GM18498 (cell line): Measurements from ENCODE around the gene ORMDL3.

Experiments
- ATAC-seq: cut with Tn5 transposase; IDR thresholded peaks from one replicate; pipeline ENCODE4 v1.9.1; 2021; ENCODE audit warnings: mild to moderate bottlenecking, moderate library complexity; ENCODE audit not compliant: unreplicated experiment

The ORMDL3 gene

GRCh38 chr17:39927101-39927928, at the start of gene ORMDL3, which contains the start of gene LRRC3C:
Gene ORMDL3, minus strand, starts transcription at chr17:39927601. Its CDS starts 3,398 bp downstream, at chr17:39924203.
Gene LRRC3C, plus strand, starts transcription at chr17:39927732. Its CDS starts 13,792 bp downstream, at chr17:39941524.
- peak; percentile 79 for ATAC-seq

GRCh38 chr17:39975801-39976200, 48.4 kb upstream of the ORMDL3 start:
- ATAC-seq: no peak

- ATAC-seq: no peak
These were observed 47.0 kb upstream of the ORMDL3 start for GRCh38 chr17:39974433-39974832.

- ATAC-seq: no peak
These were observed 46.1 kb upstream of the ORMDL3 start for GRCh38 chr17:39973496-39973895.

- no peak for ATAC-seq
These were observed 44.9 kb upstream of the ORMDL3 start for GRCh38 chr17:39972271-39972670.

GRCh38 chr17:39971076-39971603, 43.7 kb upstream of the ORMDL3 start:
- ATAC-seq: no peak

GRCh38 chr17:39970157-39970692, 42.8 kb upstream of the ORMDL3 start:
- no peak for ATAC-seq

- ATAC-seq: no peak
These were observed 42.0 kb upstream of the ORMDL3 start for GRCh38 chr17:39969375-39969774.

- no peak for ATAC-seq
These were observed 41.4 kb upstream of the ORMDL3 start for GRCh38 chr17:39968761-39969160.

- no peak for ATAC-seq
These were observed 39.4 kb upstream of the ORMDL3 start for GRCh38 chr17:39966771-39967170.

- no peak for ATAC-seq
These were observed 37.8 kb upstream of the ORMDL3 start for GRCh38 chr17:39965017-39965699.

- no peak for ATAC-seq
These were observed 36.4 kb upstream of the ORMDL3 start for GRCh38 chr17:39963829-39964228.

GRCh38 chr17:39962642-39963220, 35.3 kb upstream of the ORMDL3 start, which contains the start of gene GSDMA:
Gene GSDMA, plus strand, starts transcription at chr17:39963004. Its CDS starts 2,684 bp downstream, at chr17:39965688.
- no peak for ATAC-seq

GRCh38 chr17:39960524-39961041, 33.2 kb upstream of the ORMDL3 start:
- ATAC-seq: no peak

- no peak for ATAC-seq
These were observed 28.4 kb upstream of the ORMDL3 start for GRCh38 chr17:39955726-39956225.

- ATAC-seq: no peak
These were observed 27.5 kb upstream of the ORMDL3 start for GRCh38 chr17:39954876-39955275.

- ATAC-seq: no peak
These were observed 26.1 kb upstream of the ORMDL3 start for GRCh38 chr17:39953471-39953888.

- ATAC-seq: peak; percentile 76
These were observed 25.5 kb upstream of the ORMDL3 start for GRCh38 chr17:39952680-39953470.

GRCh38 chr17:39951924-39952679, 24.7 kb upstream of the ORMDL3 start:
- ATAC-seq: no peak
